Memory B cell (primary cell): ENCODE data around the gene SUV39H2.
A peak's percentile ranks its signal among the peaks of the same experiment; 100 is the strongest.
"Not testable (repeated sequence)": the region's sequence is repeated elsewhere in the genome, so short reads cannot be mapped to it uniquely, and the experiment has no call there.

Experiments used
- ATAC-seq: fragments of 150-1000 bp; cut with Tn5 transposase; 2 replicates; pipeline ENCODE4 v1.10.0; 2021; ENCODE audit warnings: low read depth, mild to moderate bottlenecking, moderate library complexity
- DNase-seq, 2 donors: peaks; one replicate each; pipeline ENCODE4 v3.0.0; 2022; ENCODE audit warnings: low spot score in 2 of 2
- H3K27ac Mint-ChIP-seq: one replicate; pipeline ENCODE4 v1.8.0; 2022; ENCODE audit warnings: mild to moderate bottlenecking, moderate library complexity, mixed read lengths
- H3K27me3 Mint-ChIP-seq: one replicate; pipeline ENCODE4 v1.8.0; 2022; ENCODE audit warnings: mixed read lengths
- H3K36me3 Mint-ChIP-seq: one replicate; pipeline ENCODE4 v1.8.0; 2022; ENCODE audit warnings: mild to moderate bottlenecking, mixed read lengths
- H3K4me1 Mint-ChIP-seq: one replicate; pipeline ENCODE4 v1.8.0; 2022; ENCODE audit warnings: mixed read lengths
- H3K4me3 Mint-ChIP-seq: one replicate; pipeline ENCODE4 v1.8.0; 2022; ENCODE audit warnings: mild to moderate bottlenecking, moderate library complexity, mixed read lengths
- H3K9me3 Mint-ChIP-seq: one replicate; pipeline ENCODE4 v1.8.0; 2022; ENCODE audit warnings: mixed read lengths

The SUV39H2 gene

GRCh38 chr10:14926722-14927416 lies 48.2 kb downstream of the SUV39H2 start:
- Mint-ChIP-seq H3K4me3 (peak overlapping the region; percentile 22), H3K4me1 (peaks cover 17% of the 10 kb centered on the region), H3K9me3 (no peaks in the 10 kb centered on the region), H3K27me3 (no peaks in the 10 kb centered on the region), H3K27ac (peak overlapping the region; percentile 91), H3K36me3 (peaks cover 40% of the 10 kb centered on the region)
- peak in 1 of 2 donors; percentile 18 for DNase-seq
- ATAC-seq, result peak; percentile 96

DNA sequence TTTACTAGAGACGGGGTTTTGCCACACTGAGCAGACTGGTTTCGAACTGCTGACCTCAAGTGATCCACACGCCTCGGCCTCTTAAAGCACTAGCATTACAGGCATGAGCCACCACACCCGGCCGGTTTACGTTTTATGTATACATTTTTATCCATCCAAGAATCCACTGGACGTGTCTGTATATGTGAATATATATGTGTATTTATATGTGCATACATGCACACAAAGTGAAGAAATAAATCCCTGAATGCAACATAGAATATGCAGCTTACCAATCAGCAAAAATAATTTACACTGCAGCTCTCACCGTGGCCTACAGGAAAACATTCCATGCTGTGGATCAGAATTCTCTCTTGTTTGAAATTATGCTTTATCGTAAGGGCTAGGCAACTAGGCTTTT lies 51.9 kb downstream of the SUV39H2 start:
- H3K27me3 Mint-ChIP-seq, result no peaks in the 10 kb centered on the region
- H3K4me3 Mint-ChIP-seq, result no peak overlapping the region
- H3K36me3 Mint-ChIP-seq, result peaks cover 37% of the 10 kb centered on the region
- peaks cover 16% of the 10 kb centered on the region for H3K4me1 Mint-ChIP-seq
- no peak for ATAC-seq
- H3K27ac Mint-ChIP-seq, result no peak overlapping the region
- H3K9me3 Mint-ChIP-seq, result no peaks in the 10 kb centered on the region
- DNase-seq, result no peak

- H3K36me3 Mint-ChIP-seq, result peaks cover 34% of the 10 kb centered on the region
- H3K9me3 Mint-ChIP-seq, result no peaks in the 10 kb centered on the region
- no peaks in the 10 kb centered on the region for H3K27me3 Mint-ChIP-seq
- H3K4me3 Mint-ChIP-seq, result no peak overlapping the region
- no peak for ATAC-seq
- H3K4me1 Mint-ChIP-seq, result peaks cover 6% of the 10 kb centered on the region
- H3K27ac Mint-ChIP-seq, result peak overlapping the region; percentile 72
- DNase-seq, result no peak
Observed at GRCh38 chr10:14936584-14936983, 57.9 kb downstream of the SUV39H2 start.

DNA sequence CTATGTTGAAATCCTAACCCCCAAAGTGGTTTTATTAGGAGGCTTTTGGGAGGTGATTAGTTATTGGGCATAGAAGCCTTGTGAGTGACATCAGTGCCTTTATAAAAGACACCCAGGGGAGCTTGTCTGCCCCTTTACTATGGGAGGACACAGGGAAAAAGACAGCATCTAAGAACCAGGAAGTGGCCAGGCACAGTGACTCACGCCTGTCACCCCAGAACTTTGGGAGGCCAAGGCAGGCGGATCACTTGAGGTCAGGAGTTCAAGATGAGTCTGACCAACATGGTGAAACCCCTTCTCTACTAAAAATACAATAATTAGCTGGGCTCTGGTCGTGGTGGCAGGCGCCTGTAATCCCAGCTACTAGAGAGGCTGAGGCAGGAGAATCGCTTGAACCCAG lies 60.3 kb downstream of the SUV39H2 start:
- ATAC-seq, H3K27me3 Mint-ChIP-seq, H3K9me3 Mint-ChIP-seq, H3K4me3 Mint-ChIP-seq, DNase-seq, H3K27ac Mint-ChIP-seq: not testable (repeated sequence)
- peaks cover 14% of the 10 kb centered on the region for H3K4me1 Mint-ChIP-seq
- H3K36me3 Mint-ChIP-seq, result peaks cover 27% of the 10 kb centered on the region

GRCh38 chr10:14942147-14942949 lies 63.7 kb downstream of the SUV39H2 start:
- DNase-seq, H3K4me3 Mint-ChIP-seq, H3K9me3 Mint-ChIP-seq, H3K27me3 Mint-ChIP-seq: not testable (repeated sequence)
- ATAC-seq, result peak; percentile 68
- Mint-ChIP-seq H3K4me1 (peaks cover 12% of the 10 kb centered on the region), H3K36me3 (peaks cover 24% of the 10 kb centered on the region), H3K27ac (peak overlapping the region; percentile 46)

DNA sequence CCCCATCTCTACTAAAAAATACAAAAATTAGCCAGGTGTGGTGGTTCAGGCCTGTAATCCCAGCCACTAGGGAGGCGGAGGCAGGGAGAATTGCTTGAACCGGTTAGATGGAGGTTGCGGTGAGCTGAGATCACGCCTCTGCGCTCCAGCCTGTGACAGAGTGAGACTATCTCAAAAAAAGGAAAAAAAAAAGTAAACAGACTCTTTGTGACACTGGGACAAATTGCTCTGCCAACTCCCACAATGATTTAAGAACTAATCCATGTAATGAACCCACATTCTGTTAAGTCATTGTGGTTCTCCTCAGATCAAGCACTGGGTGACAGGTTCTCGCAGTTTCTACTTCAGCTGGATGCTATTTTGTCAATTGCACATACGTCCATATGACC lies 64.3 kb downstream of the SUV39H2 start:
- not testable (repeated sequence) for H3K9me3 Mint-ChIP-seq, H3K4me3 Mint-ChIP-seq, DNase-seq, ATAC-seq, H3K27me3 Mint-ChIP-seq
- peaks cover 23% of the 10 kb centered on the region for H3K36me3 Mint-ChIP-seq
- peak overlapping the region; percentile 46 for H3K27ac Mint-ChIP-seq
- H3K4me1 Mint-ChIP-seq, result peaks cover 11% of the 10 kb centered on the region

DNA sequence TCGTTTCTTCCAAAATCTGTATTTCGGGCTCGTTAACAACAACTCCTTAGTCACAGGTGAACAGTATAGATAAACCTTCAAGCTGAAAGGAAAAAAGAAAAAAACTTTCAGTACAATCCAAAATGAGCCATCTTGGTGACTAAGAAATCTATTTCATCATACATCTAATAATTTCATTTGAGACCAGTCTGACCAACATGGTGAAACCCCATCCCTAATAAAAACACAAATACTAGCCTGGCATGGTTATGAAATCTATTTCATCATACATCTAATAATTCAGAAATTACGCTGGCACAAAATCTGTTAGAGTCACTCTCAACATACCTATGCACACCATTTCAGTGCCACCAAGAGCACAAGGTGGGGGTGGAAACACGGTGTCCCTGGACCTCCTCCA lies 66.4 kb downstream of the SUV39H2 start:
- Mint-ChIP-seq H3K27ac (no peak overlapping the region), H3K27me3 (no peaks in the 10 kb centered on the region), H3K9me3 (no peaks in the 10 kb centered on the region), H3K36me3 (peaks cover 26% of the 10 kb centered on the region), H3K4me3 (no peak overlapping the region), H3K4me1 (peaks cover 13% of the 10 kb centered on the region)
- ATAC-seq (no peak), DNase-seq (no peak)

DNA sequence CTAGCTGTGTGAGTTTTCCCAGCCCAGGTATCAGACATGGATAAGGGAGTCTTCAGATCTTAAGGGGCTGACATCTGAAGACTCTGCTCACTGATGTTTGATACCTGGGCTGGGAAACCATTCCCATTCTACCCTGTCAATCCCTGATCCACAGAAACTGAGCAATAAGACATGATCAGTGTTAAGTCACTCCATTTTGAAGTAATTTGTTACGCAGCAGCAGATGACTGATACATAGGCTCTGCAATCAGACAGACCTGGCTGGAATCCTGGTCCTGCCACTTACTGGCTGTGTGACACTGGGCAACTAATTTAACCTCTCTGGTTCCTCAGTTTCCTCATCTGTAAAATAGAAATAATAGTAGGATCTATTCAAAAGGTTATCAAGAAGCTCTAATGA lies 68.6 kb downstream of the SUV39H2 start:
- no peak for DNase-seq
- Mint-ChIP-seq H3K4me3 (no peak overlapping the region), H3K27ac (no peak overlapping the region), H3K36me3 (peaks cover 26% of the 10 kb centered on the region), H3K4me1 (peaks cover 22% of the 10 kb centered on the region), H3K27me3 (no peaks in the 10 kb centered on the region), H3K9me3 (no peaks in the 10 kb centered on the region)
- no peak for ATAC-seq

DNA sequence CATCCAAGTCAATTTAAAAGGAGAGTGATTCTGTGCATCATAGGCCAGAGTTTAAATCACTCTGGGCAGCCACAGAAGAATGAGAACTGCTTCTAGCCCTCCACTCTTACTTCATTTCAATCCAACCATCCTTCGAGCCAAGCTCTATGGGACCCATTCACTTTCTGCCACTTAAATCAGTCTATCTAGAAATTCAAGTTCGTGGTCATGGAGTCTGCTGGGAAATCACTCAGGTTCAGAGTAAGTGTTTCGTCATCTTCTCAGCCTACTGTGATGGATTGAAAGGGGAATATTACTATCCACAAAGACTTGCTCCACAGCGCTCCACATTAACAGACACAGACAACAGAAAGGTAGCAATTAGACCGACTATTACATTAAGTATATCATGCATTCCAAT lies 70.6 kb downstream of the SUV39H2 start:
- Mint-ChIP-seq H3K27me3 (no peaks in the 10 kb centered on the region), H3K4me3 (no peak overlapping the region), H3K4me1 (peaks cover 29% of the 10 kb centered on the region), H3K9me3 (no peaks in the 10 kb centered on the region), H3K36me3 (peaks cover 19% of the 10 kb centered on the region), H3K27ac (no peak overlapping the region)
- no peak for ATAC-seq
- no peak for DNase-seq

- H3K27ac Mint-ChIP-seq, result peak overlapping the region; percentile 90
- peaks cover 10% of the 10 kb centered on the region for H3K36me3 Mint-ChIP-seq
- peaks cover 33% of the 10 kb centered on the region for H3K4me1 Mint-ChIP-seq
- peak overlapping the region; percentile 88 for H3K4me3 Mint-ChIP-seq
- H3K27me3 Mint-ChIP-seq, result no peaks in the 10 kb centered on the region
- ATAC-seq (no peak), DNase-seq (no peak)
- no peaks in the 10 kb centered on the region for H3K9me3 Mint-ChIP-seq
Observed at GRCh38 chr10:14952851-14953423, 74.3 kb downstream of the SUV39H2 start.

DNA sequence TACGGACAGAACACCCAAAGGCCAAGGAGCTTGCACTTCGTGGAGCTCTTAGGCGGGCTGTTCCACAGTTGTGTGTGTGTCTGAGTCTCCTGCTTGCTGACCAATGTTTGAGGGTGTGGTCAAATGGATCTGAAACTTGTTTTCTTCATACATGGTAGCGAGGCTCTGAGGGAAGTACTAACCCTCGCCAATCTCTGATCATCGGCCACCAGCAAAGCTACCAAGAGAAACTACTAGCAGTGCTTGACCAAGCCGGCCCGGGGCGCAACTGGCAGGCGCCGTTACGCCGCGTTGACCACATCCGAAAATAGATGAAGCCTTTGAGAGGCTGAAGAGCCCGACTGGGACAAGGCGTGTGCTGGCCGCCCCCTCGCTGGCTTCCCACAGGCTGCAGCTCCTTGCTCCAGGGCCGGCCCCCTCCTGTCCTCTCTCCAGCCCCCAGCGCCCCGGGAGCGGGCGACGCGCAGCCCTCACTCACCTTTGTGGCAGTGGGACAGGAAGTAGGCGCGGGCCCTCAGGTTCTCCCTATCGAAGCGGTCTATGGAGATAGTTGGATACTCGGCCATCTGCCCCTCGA lies 74.8 kb downstream of the SUV39H2 start:
- peaks cover 34% of the 10 kb centered on the region for H3K4me1 Mint-ChIP-seq
- H3K27me3 Mint-ChIP-seq, result no peaks in the 10 kb centered on the region
- DNase-seq, result no peak
- no peaks in the 10 kb centered on the region for H3K9me3 Mint-ChIP-seq
- H3K27ac Mint-ChIP-seq, result peak overlapping the region; percentile 90
- peaks cover 9% of the 10 kb centered on the region for H3K36me3 Mint-ChIP-seq
- peak; percentile 9 for ATAC-seq
- peak overlapping the region; percentile 88 for H3K4me3 Mint-ChIP-seq
